OCI-LY7 (cell line): Measurements from ENCODE around the gene UCP1.

ENCODE experiments used
- EZH2phosphoT487 ChIP-seq: fragments of 200-600 bp; sonication (generic); IDR thresholded peaks from 2 replicates; pipeline ENCODE4 v1.6.1; 2018; ENCODE audit warnings: low read depth, borderline replicate concordance, mild to moderate bottlenecking, mixed run types, antibody characterized with exemption, low read length, moderate library complexity, mixed read lengths
- TF ChIP-seq, protein P1 (sequence below): fragments of 200-600 bp; sonication (generic); conservative IDR thresholded peaks from 2 replicates; pipeline ENCODE4 v1.5.1; 2014; ENCODE audit warnings: mild to moderate bottlenecking, antibody characterized with exemption, low read length, moderate library complexity, mixed read lengths

DNA sequence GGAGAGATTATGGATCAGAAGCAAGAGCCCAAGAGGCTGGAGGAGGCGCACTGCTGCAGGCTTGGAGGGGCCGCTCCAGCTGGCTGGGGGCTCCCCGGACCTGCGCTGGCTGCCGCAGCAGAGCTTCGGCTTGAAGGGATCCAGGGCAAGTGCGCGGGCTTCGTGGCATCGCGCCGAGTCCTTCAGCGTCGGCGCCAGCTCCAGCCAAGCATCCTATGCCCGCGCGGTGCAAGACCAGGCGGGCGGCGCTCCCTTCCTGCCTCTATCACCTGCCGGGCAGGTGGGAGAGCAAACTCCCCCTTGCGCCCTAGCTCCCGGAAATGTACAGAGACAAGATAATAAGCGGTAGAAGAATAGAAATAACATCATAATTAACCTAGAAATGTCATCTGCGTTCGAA lies 10.5 kb upstream of the UCP1 start:
- TF ChIP-seq, protein P1, sequence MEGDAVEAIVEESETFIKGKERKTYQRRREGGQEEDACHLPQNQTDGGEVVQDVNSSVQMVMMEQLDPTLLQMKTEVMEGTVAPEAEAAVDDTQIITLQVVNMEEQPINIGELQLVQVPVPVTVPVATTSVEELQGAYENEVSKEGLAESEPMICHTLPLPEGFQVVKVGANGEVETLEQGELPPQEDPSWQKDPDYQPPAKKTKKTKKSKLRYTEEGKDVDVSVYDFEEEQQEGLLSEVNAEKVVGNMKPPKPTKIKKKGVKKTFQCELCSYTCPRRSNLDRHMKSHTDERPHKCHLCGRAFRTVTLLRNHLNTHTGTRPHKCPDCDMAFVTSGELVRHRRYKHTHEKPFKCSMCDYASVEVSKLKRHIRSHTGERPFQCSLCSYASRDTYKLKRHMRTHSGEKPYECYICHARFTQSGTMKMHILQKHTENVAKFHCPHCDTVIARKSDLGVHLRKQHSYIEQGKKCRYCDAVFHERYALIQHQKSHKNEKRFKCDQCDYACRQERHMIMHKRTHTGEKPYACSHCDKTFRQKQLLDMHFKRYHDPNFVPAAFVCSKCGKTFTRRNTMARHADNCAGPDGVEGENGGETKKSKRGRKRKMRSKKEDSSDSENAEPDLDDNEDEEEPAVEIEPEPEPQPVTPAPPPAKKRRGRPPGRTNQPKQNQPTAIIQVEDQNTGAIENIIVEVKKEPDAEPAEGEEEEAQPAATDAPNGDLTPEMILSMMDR = no peak
- no peak for TF ChIP-seq EZH2phosphoT487
